Neural progenitor cell (in vitro differentiated cells): Measurements from ENCODE around the gene TGFBR2.

ENCODE experiments used
- CTCF ChIP-seq: fragments of 200-600 bp; sonication (generic); IDR thresholded peaks from 2 replicates; pipeline ENCODE4 v1.5.1; 2017; ENCODE audit warnings: antibody characterized with exemption, mild to moderate bottlenecking
- EZH2 ChIP-seq: fragments of 200-600 bp; sonication (generic); IDR thresholded peaks from 2 replicates; pipeline ENCODE4 v1.6.1; 2017; ENCODE audit warnings: antibody characterized with exemption, mild to moderate bottlenecking, moderate library complexity
- EZH2phosphoT487 ChIP-seq: fragments of 200-600 bp; sonication (generic); IDR thresholded peaks from 2 replicates; pipeline ENCODE4 v1.6.1; 2017; ENCODE audit warnings: antibody characterized with exemption

- TF ChIP-seq CTCF (no peak), EZH2phosphoT487 (no peak), EZH2 (no peak)
These were observed 26.1 kb downstream of the TGFBR2 start for GRCh38 chr3:30632521-30632920.
